GM21619 (cell line): ENCODE results near the gene PTRHD1.
A peak's percentile ranks its signal among the peaks of the same experiment; 100 is the strongest.
"Not testable (repeated sequence)": the region's sequence is repeated elsewhere in the genome, so short reads cannot be mapped to it uniquely, and the experiment has no call there.

Source experiments
- ATAC-seq: cut with Tn5 transposase; IDR thresholded peaks from one replicate; pipeline ENCODE4 v1.9.1; 2021; ENCODE audit not compliant: unreplicated experiment

The PTRHD1 gene

DNA sequence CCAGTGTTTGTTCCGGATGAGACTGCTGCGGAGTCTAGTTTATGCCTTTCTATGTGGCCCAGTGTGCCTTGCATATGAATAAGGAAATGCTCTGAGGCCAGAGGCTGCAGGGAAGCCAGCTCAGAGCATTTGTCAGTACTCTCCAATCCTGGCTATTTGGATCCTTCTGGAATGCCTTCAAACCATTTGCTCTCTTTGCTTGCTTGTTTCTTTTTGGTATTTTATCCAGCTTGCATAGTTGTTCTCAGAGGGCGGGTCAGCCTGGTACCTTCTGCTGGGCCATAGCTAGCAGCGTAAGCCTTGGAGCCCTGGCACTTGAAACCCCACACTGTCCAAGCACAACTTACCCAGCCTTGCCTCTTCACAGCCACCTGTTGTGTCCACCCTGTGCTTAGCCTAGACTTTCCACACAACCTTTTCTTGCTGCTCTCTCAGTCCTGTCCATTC is 20.5 kb upstream of the PTRHD1 start:
- no peak for ATAC-seq

- ATAC-seq: no peak
Measured at GRCh38 chr2:24809316-24810007, 16.3 kb upstream of the PTRHD1 start.

DNA sequence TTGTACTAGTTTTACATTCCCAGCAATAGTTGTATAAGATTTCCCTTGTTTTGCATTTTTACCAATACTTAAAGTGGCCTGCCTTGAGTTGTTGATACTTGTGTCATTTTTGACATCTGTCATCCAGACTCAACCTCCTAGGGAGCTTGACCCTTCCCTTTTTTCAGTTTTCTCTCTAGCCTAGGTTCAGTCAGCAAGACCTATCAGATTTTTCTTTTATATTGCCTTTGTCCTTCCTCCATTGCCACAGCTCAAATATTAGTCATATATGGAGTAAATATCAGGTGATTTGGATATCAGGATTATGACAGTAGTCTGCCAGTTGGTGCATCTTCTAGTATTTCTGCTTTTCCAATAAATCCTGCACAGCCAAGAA is 13.5 kb upstream of the PTRHD1 start:
- no peak for ATAC-seq

GRCh38 chr2:24805811-24806660 is 12.8 kb upstream of the PTRHD1 start:
- ATAC-seq: not testable (repeated sequence)

- ATAC-seq: not testable (repeated sequence)
Measured at GRCh38 chr2:24800487-24800886, 7.3 kb upstream of the PTRHD1 start.

GRCh38 chr2:24797644-24798043 is 4.5 kb upstream of the PTRHD1 start:
- no peak for ATAC-seq

DNA sequence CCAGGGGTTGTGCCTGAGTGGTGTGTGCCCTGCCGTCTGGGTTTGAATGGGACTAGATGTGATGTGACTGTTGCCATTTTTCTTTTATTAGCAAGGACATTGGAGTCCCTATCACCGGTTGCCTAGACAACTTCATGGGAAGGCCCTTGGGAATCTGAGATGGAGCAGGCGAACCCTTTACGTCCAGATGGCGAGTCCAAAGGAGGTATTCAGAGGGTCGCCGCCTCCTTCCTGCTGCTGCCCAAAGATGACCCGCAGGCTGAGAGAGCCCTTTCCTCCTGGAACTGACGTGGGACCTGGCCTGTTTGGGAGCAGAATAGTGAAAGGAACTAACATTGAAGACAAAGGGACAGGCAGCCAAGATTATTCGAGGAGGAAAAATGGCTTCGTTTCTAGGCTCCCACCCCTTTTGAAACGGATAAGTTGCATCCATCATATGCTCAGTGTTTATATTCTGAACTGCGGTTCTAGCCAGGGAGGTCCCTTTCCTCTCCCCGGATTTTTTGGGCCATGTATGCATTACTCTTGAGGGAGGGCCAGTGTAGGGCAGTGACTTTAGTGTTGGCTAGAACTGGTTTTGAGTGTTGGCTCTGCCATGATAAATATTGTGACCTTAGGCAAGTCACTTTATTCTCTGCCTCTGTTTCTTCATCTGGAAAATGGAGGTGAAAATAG is 707 bp upstream of the PTRHD1 start:
- no peak for ATAC-seq

DNA sequence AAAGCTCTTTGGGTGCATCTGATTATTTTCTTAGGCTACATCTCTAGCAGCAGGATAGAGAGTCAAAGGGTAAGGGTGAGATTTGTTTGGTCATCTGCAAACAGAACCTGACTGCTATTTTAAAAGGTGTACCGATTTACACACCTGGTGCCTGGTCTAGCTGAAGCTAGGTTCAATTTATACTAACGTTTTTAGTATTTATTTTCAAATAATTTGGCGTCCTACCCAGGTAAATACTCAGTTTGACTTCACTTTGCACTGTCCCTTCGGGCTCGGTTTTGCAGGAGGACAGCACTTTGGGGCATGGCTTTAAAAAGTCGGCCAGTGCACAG is 683 bp downstream of the PTRHD1 start:
- ATAC-seq: no peak

- no peak for ATAC-seq
Measured at GRCh38 chr2:24791452-24791851, 1.7 kb downstream of the PTRHD1 start.

DNA sequence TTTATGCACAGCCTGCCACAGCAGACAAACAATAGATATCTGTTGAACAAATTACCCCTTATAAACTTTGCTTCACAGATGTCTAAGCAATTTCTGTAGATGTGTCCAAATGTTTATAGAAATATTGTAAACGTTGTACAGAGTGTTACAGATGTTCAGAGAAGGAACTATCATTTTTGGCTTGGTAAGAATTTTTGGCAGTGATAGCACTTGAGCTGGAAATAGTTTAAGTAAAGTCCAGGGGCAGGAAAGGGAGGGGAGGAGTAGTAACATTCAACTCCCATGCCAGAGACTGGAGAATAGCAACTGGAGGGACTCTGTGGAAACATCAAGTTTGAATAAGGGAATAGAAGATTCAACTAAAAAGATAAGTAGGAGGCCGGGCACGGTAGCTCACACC is 4.4 kb downstream of the PTRHD1 start:
- ATAC-seq: no peak

- no peak for ATAC-seq
Measured at GRCh38 chr2:24787532-24787931, 5.7 kb downstream of the PTRHD1 start.

DNA sequence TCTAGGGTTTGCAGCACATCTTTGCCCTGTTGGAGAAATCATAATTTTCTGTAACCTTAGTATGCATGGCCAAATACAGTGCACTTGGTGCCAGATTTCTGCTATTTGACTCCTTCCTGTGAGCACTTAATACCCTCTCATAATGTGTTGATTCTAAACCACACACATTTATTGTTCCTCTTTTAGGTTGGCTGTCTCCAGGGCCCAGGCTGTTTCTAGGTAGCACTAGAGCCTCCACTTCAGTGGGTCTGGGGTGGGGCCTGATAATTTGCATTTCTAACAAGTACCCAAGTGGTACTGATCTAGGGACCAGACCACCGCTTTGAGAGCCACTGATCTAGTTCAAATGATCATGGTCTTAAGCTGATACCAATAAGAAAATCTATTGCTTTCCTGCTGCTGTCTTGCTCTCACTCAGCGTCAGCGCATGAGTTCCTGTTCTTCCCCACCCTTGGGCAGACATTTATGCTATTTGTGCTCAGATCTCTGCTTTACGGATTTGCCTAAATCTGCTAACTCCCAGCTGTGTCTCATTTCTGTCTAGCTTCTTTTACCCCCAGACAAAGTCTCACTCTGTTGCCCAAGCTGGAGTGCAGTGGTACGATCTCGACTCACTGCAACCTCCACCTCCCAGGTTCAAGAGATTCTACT is 7.4 kb downstream of the PTRHD1 start:
- ATAC-seq: peak; percentile 83

GRCh38 chr2:24783641-24784040 is 9.6 kb downstream of the PTRHD1 start:
- ATAC-seq: no peak

DNA sequence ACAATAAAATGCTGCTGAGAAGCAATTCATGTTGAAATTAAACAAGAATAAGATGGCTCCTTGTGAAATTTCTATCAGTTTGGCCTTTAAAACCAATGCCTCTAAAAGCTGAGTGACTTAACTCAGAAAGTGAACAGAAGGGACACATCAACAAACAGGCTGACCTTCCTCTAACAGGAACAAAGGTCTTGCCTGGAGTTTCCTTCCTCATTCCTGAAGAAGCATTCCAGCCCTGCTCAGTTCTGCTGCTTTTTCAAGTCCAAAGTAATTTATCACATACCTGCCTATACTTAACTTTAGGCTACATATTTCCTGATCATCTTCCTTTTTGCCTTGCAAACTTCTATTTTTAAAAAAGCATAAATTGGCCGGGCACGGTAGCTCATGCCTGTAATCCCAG is 14.1 kb downstream of the PTRHD1 start:
- no peak for ATAC-seq

- ATAC-seq: no peak
Measured at GRCh38 chr2:24774373-24774772, 18.8 kb downstream of the PTRHD1 start.

DNA sequence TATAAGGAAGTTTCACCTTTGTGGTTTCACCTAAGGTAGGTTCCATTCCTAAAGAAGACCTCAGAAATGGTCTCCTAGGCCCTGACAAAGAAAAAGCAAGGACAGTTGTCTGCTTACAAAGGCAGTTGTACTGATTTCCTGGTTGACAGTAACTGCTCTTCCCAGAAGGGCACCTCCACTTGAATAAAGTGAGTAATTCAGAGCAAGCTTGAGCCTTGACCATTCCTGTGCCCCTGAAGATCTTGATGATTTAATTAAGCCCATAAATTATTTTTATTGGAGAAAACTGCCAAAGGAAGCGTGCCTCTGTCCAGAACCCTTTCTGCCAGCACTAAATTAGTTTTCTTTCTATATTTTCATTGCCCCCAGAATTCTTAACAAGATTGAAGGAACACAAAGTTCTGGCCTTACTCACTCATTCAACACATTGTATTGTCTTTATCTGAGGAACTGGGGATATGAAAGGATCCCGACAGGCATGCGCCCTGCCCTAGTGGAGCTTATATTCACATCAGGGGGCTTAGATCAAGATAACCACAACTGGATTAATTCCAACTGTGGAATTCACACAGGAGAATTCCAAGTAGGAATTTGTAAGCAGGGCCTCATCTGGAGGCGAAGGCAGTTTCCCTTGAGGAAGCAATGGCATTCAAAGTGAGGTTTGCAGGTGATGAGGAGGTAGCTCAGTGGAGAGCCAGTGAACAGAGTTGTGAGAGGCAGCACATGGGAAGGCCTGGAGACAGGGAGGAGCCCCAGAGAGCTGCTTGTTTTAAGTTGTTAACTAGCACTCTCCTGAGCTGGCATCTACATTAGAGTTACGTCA is 21.2 kb downstream of the PTRHD1 start:
- ATAC-seq: no peak

- no peak for ATAC-seq
Measured at GRCh38 chr2:24771061-24771460, 22.1 kb downstream of the PTRHD1 start.

DNA sequence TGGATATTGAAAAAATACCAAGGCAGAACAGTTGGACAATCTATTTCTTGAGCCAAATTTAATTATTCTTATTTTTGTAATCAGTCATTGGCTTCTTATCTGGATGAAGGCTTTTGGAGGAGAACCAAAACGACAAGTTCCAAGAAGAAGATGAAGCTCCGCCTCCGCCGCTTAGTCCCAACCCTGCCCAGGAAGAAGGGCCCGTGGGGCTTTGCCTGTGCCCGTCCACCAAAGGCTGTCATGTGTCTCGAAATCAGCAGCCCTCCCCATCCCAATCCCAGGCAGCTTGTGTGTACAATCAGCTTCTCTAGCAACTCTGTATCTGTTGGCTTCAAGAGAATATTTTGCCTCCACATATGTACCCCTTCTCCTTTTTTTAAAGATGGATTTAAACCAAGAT is 24.6 kb downstream of the PTRHD1 start:
- ATAC-seq: no peak

GRCh38 chr2:24768013-24768412 is 25.2 kb downstream of the PTRHD1 start:
- no peak for ATAC-seq

GRCh38 chr2:24766609-24767008 is 26.6 kb downstream of the PTRHD1 start:
- ATAC-seq: no peak

DNA sequence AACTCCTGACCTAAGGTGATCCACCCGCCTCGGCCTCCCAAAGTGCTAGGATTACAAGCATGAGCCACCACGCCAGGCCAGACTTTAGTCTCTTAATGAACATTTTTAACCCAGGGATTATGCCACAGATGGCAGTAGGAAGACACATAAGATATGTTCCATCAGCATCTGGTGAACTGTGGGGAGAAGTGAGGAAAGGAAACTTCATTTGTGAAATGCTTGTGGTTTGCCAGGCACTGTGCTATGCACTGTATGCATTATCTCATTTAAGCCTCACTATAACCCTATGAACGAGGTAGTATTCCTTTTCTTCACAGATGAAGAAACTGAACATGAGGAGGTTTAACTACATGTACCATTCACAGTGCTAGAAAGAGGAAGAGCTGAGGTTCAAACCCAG is 29.3 kb downstream of the PTRHD1 start:
- no peak for ATAC-seq
